NCI-H2196 treated with DMSO at 0.1 percent for 48 hours (cell line): ENCODE measurements around the gene ADGRB3.
"Not testable (repeated sequence)": the region's sequence is repeated elsewhere in the genome, so short reads cannot be mapped to it uniquely, and the experiment has no call there.

Experiments used
- DNase-seq: peaks from one replicate; lab custom pipeline; 2025; ENCODE audit not compliant: unreplicated experiment; lab: John Stamatoyannopoulos, UW

ADGRB3 gene

GRCh38 chr6:68737061-68737460 is 102.0 kb downstream of the ADGRB3 start:
- no peak for DNase-seq

GRCh38 chr6:68738039-68738438 is 103.0 kb downstream of the ADGRB3 start:
- DNase-seq = no peak

- DNase-seq = no peak
Measured at GRCh38 chr6:68740828-68741500, 105.9 kb downstream of the ADGRB3 start.

DNA sequence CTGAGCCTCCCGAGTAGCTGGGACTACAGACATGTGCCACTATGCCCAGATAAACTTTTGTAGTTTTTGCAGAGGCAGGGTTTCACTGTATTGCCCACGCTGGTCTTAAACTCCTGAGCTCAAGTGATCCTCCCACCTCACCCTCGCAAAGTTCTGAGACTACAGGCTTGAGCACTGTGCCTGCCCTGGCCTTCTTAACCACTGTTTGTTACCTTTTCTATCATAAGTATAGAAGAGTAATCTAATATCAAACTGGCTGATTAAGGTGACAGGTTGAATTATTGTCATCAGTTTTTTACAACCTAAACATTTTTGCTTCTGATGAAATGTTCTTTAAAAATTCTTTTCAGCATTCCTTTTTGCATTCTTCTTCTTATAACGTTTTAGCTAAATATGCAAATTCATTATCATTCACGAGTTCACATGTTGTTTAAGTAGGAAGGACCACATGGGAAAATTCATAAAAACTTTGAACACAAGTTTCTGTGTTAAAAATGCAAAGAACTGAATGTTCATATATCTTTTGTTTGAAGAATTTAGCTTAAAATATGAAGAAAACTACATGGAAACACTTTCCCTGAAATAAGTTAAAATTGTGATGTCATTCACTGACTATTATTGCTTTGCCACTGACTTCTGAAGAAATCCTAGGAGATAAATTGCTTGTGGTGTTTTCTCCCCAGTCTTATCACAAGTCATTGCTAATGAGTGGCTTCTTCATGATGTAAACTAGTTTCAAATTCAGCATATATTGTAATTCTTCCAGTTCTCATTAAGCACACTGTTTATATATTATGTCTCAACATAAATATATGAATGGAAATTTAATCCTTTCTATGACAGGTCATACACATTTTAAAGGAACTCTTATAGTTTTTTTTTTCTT is 106.7 kb downstream of the ADGRB3 start:
- no peak for DNase-seq

DNA sequence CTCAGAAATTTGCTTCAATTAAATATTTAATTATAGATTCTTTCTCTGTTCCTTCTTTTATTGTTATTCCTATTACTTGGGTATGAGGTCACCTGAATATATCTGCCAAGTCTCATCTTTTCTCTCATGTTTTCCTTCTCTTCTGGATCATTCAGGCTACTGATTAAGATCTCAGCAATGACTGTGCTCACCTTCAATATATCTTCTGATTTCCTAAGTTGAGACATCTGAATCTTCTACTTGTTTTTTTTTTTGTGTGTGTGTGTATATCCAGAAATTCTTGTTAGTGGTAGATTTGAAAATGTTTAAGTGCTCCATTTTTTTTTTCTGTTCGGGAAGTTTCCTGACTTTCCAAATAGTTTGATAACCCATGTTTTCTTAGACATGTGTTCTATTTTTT is 108.0 kb downstream of the ADGRB3 start:
- no peak for DNase-seq

- DNase-seq = not testable (repeated sequence)
Measured at GRCh38 chr6:68744376-68744775, 109.3 kb downstream of the ADGRB3 start.

- DNase-seq = no peak
Measured at GRCh38 chr6:68746376-68746775, 111.3 kb downstream of the ADGRB3 start.

DNA sequence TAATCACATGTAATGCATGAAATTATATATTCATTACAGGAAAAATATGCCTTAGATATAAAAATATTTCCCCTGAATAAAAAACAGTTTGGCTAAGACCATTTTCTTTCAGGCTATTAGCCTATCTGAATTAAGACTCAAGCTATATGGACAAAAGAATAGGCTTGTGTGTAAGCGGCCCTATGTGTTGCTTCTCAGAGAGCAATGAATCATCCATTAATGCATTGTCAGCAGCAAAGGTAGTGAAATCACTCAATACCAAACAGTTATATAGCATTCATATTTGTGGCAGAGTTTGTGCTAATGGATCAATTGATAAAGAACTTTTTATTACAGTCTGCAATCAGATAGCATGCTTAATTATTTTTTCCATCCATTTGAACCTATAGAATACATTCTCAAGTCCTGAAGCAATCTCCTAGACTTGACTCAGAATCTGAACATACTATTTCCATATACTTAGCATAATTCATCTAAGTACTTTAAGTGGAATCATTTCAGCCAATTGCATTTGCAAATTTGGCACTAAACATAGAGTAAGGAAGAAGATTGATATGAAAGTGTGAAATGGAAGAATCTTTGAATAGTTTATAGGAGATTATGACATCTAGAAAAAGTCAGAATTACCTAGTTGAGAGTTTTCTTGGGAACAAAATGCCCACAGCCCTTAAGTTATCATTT is 112.2 kb downstream of the ADGRB3 start:
- DNase-seq = no peak

DNA sequence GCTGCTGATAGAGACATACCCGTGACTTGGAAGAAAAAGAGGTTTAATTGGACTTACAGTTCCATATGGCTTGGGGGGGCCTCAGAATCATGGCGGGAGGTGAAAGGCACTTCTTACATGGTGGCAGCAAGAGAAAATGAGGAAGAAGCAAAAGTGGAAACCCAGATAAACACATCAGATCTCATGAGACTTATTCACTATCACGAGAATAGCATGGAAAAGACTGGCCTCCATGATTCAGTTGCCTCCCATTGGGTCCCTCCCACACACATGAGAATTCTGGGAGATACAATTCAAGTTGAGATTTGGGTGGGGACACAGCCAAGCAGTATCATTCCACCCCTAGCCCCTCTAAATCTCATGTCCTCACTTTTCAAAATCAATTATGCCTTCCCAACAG is 112.8 kb downstream of the ADGRB3 start:
- not testable (repeated sequence) for DNase-seq

DNA sequence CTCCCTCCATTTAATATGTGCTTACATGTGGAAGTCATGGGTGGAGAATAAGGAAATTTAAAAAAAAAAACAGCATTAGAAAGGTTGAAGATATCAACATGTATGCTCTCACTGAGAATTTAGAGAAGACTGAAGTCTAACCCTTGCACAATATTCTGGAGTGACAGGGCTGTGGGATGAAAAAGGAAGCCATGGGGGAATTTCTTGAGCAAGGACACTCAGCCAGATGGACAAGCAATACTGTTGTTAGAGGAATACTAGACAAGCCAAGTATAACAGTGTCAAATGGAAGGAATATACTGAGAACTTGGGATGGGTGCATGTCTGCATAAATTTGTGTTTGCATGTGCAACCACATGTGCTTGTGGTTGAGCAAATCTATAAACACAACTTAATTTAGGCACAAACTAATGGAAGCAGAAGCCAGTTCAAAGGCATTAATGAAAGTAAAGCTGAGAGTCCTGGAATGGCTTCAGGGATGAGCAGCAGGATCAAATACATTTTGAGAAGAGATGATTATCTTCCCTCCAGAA is 119.7 kb downstream of the ADGRB3 start:
- DNase-seq = no peak

GRCh38 chr6:68756454-68757375 is 121.6 kb downstream of the ADGRB3 start:
- DNase-seq = no peak

DNA sequence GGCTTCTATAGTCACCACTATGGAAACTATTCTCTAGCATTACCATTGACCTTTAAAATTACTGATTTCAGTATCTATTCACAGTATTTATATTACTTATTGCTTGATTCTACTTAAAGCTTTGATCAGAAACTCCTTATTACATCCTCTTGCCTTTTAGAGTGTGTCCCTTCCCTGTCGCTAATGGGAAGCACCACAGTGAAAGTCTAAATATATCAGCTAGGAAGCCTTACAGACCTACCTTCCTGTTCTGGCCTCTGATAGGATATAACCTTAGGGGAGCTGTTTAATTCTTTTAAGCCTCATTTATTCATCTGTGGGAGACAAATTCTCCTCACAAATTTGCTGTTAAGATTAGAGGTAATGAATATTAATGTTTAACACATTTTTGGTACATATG is 122.7 kb downstream of the ADGRB3 start:
- no peak for DNase-seq

DNA sequence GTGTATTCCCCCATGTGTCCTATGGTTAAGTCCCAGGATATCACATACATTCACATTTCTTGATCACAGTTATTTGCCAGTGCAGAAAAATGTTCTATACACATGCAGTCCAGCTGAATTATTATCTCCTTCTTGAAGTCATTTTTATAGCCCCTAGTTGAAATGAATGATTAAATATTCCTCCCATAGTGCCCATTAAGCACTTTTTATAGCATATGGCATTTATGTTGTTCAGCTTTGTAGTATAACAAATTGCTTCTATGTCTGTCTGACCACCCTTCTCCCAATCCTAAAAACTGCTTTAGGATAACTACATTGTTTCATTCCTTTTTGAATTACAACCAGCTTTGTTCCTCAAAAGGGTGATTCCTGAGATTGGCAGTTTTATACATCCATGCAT is 123.5 kb downstream of the ADGRB3 start:
- no peak for DNase-seq

DNA sequence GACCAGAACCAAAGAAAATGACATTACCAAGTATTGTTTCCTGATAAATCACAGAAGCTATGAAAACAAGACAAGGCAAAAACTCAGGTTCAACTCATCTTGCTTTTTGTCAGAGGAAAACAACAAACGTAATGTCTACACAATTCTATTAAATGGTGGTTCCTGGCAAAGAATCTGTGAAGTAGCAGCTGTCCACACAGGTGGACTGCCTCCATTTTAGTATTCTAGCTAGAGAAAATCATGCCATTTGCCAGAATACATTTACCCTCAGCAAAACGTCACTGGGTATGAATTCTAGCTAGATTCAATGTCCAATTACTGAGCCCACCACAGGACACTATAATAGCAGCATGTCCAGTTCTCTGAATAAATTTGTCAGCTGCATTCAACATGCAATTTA is 125.4 kb downstream of the ADGRB3 start:
- DNase-seq = no peak

DNA sequence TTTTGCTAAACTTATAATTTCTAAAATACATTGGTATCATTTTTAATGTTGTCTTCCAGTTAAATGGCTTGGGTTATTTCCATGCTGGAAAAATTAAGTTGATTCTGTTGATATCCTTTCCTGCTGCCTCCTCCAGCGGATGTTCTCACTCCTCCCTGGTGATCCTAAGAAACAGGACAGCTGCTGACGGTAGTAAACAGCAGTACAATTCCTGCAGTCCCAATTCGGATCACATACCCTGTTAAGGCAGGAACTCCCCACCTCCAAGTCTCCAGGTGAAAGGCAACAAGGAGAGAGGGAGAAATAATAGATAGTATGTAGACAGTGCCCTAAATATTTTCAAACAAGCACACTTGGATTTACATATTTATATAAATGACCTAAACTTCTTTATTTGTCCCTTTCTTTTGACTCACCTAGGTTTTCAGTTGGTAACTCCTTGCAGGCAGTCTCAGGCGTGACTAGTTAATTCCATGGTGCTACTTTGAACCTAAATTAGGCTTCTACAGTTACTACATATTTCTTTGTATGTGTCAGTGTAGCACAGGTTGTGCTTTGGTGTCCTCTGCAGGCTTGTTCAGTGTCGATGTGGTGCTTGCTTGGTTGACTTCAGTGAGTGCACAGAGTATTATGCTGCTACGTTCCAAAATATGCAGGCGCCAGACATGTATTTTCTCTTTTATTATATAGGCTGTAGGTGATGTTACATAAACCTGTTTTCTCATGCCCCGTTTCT is 126.0 kb downstream of the ADGRB3 start:
- DNase-seq = no peak

DNA sequence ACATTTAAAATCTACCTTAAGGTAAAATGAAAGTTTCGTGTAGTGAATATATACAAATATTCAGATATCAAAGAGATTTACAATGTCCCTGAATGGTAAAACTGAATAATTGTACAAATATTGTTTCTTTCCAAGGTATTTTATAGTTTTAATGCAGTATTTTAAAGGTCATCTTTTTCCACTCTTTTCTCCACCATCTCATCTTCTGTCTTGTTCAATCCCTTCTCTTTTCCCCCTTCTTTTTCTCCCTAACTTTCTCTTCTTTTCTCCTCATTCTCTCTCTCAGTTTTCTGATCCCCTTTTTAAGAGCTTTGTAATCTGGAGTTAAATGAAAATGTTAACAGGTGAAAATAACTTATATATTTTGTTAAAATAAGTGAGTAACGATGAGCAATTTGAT is 126.9 kb downstream of the ADGRB3 start:
- no peak for DNase-seq

DNA sequence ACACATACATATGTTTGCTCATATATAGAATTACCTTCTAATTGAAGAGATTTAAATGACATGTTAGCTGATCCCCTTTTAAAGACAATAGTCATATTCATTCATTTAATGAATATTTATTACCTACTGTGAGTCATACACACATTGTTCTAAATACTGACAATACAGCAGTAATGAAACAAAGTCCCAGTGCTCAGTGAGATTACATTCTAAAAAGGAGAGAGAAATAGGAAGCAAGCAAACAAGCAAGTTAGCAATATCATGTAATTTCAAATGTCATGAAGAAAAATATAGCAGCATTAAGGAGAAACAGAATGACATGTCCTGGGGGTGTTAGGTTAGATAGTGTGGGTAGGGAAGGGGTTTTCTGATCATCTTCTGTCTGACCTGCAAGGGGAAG is 136.3 kb downstream of the ADGRB3 start:
- no peak for DNase-seq

DNA sequence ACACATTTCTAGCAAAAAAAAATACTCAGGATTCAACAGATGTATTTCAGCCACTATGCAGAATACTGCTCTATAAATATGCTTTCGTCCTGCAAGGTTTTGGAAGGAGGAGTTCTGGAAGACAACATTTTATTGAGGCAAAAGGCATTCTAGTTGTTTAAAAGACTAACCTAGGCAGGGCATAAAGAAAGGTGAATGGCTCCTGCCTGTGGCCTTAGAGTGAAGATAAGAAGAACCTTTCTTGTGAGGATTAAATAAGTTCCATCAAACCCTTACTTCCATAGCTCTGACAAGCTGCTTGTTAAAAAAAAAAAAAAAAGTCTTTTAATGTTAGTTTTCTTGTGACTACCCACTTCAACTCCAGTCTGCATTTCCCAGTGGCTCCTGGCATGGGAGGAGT is 139.8 kb downstream of the ADGRB3 start:
- DNase-seq = no peak

DNA sequence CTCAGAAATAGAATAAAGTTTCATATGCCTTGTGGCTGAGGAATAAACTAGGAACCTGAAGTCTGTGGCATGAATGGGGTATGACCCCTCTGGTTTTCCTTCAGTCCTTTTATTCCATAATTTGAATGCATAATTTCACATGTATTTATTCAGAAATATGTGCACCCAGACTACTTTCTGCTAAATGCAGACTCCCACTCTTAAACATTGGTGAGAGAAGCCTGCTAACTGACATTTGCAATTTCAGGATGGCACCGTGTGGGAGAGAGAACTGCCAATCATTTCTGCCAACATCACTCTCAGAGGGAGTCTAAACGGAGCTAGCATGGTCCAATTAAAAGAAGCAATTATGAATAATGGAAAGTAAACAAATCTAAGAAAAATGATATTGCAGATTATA is 141.3 kb downstream of the ADGRB3 start:
- DNase-seq = no peak

GRCh38 chr6:68777956-68778355 is 142.9 kb downstream of the ADGRB3 start:
- DNase-seq = no peak
